Left kidney (tissue), 2 donors: Measurements from ENCODE around the gene HSD3B7. TPM values are rescaled to one million over a fixed set of nuclear protein-coding genes. Genes with fewer than 3 reads are reported as not detected.

Experiments
- DNase-seq: peaks from one replicate; pipeline ENCODE4 v3.0.0-alpha.2; 2013
- polyA plus RNA-seq: library from polyadenylated mRNA; unstranded; fragments of 120-200 nt; gene quantifications from one replicate; pipeline ENCODE4 v1.2.1, GENCODE V29; 2013; ENCODE audit not compliant: insufficient read length

The HSD3B7 gene
- polyA plus RNA-seq, 1 donor, result 6.7 TPM

- no peak for DNase-seq
These were observed 2.3 kb upstream of the HSD3B7 start for GRCh38 chr16:30982548-30983288.

- DNase-seq, result no peak
These were observed 1.6 kb upstream of the HSD3B7 start for GRCh38 chr16:30983289-30983889.

- DNase-seq, result no peak
These were observed 953 bp upstream of the HSD3B7 start for GRCh38 chr16:30983898-30984610.

GRCh38 chr16:30985401-30986128, 558 bp downstream of the HSD3B7 start:
- DNase-seq, result peak; percentile 48

- DNase-seq, result no peak
These were observed 1.4 kb downstream of the HSD3B7 start for GRCh38 chr16:30986129-30986991.

- DNase-seq, result no peak
These were observed 2.7 kb downstream of the HSD3B7 start for GRCh38 chr16:30987581-30988190.

- no peak for DNase-seq
These were observed 4.6 kb downstream of the HSD3B7 start for GRCh38 chr16:30989469-30990047.

- no peak for DNase-seq
These were observed 5.1 kb downstream of the HSD3B7 start for GRCh38 chr16:30990105-30990504.

- DNase-seq, result no peak
These were observed 6.0 kb downstream of the HSD3B7 start for GRCh38 chr16:30991052-30991451.

GRCh38 chr16:30992276-30992780, 7.3 kb downstream of the HSD3B7 start:
- no peak for DNase-seq

- DNase-seq, result no peak
These were observed 8.2 kb downstream of the HSD3B7 start for GRCh38 chr16:30992931-30993816.

- DNase-seq, result no peak
These were observed 10.9 kb downstream of the HSD3B7 start for GRCh38 chr16:30995927-30996323.

GRCh38 chr16:30996324-30996984, 11.4 kb downstream of the HSD3B7 start:
- no peak for DNase-seq

GRCh38 chr16:30996985-30997724, 12.1 kb downstream of the HSD3B7 start:
- DNase-seq, result peak; percentile 30

GRCh38 chr16:30997725-30998711, 13.0 kb downstream of the HSD3B7 start:
- no peak for DNase-seq

GRCh38 chr16:30998852-30999761, 14.1 kb downstream of the HSD3B7 start:
- no peak for DNase-seq
